Smooth muscle cell (in vitro differentiated cells): ENCODE results near the gene ETFB. TPM values are rescaled to one million over a fixed set of nuclear protein-coding genes. Genes with fewer than 3 reads are reported as not detected.

Source experiments
- DNase-seq: peaks from one replicate; lab custom pipeline; 2025; ENCODE audit not compliant: unreplicated experiment; lab: John Stamatoyannopoulos, UW
- H2AFZ ChIP-seq: fragments of 200-600 bp; sonication (generic); 2 replicates; pipeline ENCODE4 v1.6.0; 2016; ENCODE audit warnings: antibody characterized with exemption, low read depth, mild to moderate bottlenecking
- H3F3A ChIP-seq: fragments of 200-600 bp; sonication (generic); 2 replicates; pipeline ENCODE4 v1.6.0; 2017; ENCODE audit warnings: antibody characterized with exemption, low read depth
- H3K27ac ChIP-seq: fragments of 200-600 bp; sonication (generic); 2 replicates; pipeline ENCODE4 v1.5.1; 2016; ENCODE audit warnings: low read depth, mild to moderate bottlenecking
- H3K27me3 ChIP-seq: fragments of 200-600 bp; sonication (generic); 2 replicates; pipeline ENCODE4 v1.6.1; 2016; ENCODE audit warnings: low read depth, mild to moderate bottlenecking
- H3K36me3 ChIP-seq: fragments of 200-600 bp; sonication (generic); 2 replicates; pipeline ENCODE4 v1.5.1; 2016; ENCODE audit warnings: low read depth
- H3K4me1 ChIP-seq: fragments of 200-600 bp; sonication (generic); 2 replicates; pipeline ENCODE4 v1.5.1; 2016; ENCODE audit warnings: low read depth
- H3K4me2 ChIP-seq: fragments of 200-600 bp; sonication (generic); 2 replicates; pipeline ENCODE4 v1.6.0; 2016; ENCODE audit warnings: mild to moderate bottlenecking
- H3K4me3 ChIP-seq: fragments of 200-600 bp; sonication (generic); 2 replicates; pipeline ENCODE4 v1.5.1; 2016; ENCODE audit warnings: mild to moderate bottlenecking
- H3K79me2 ChIP-seq: fragments of 200-600 bp; sonication (generic); 2 replicates; pipeline ENCODE4 v1.6.0; 2016; ENCODE audit warnings: low read depth, mild to moderate bottlenecking
- H3K9ac ChIP-seq: fragments of 200-600 bp; sonication (generic); 2 replicates; pipeline ENCODE4 v1.6.0; 2016; ENCODE audit warnings: low read depth
- H3K9me3 ChIP-seq: fragments of 200-600 bp; sonication (generic); replicated peaks from 2 replicates; pipeline ENCODE4 v1.5.1; 2016; ENCODE audit warnings: low read depth
- H4K20me1 ChIP-seq: fragments of 200-600 bp; sonication (generic); 2 replicates; pipeline ENCODE4 v1.6.0; 2016; ENCODE audit warnings: low read depth
- CTCF ChIP-seq: fragments of 200-600 bp; sonication (generic); IDR thresholded peaks from 2 replicates; pipeline ENCODE4 v1.5.1; 2017; ENCODE audit warnings: borderline replicate concordance, mild to moderate bottlenecking, antibody characterized with exemption; ENCODE audit not compliant: insufficient read depth, poor library complexity, severe bottlenecking
- WGBS: methylation state at CpG from one replicate; pipeline ENCODE4 v1.1.7; 2016; ENCODE audit warnings: low lambda C conversion rate; 5-methylcytosine and 5-hydroxymethylcytosine counted together
- polyA plus RNA-seq: library from polyadenylated mRNA; unstranded; fragments of >200 nt; fragmentation: Nextera tagmentation; extraction: Ambion mirVana; gene quantifications from 2 replicates; pipeline ENCODE4 v1.2.1, GENCODE V29; 2016
- total RNA-seq: library from RNA; depleted of rRNA; stranded (reverse); fragments of >200 nt; gene quantifications from 2 replicates; pipeline ENCODE4 v1.2.3, GENCODE V29; 2014

Gene ETFB
- total and polyA plus RNA-seq, 2 experiments from 2014 or later = 51.1 to 94.5 TPM

- Histone ChIP-seq H3K27me3 (no peaks in the 10 kb centered on the region), H2AFZ (peak overlapping the region; percentile 53), H3K79me2 (no peaks in the 10 kb centered on the region), H3K9me3 (no peaks in the 10 kb centered on the region), H4K20me1 (no peaks in the 10 kb centered on the region), H3K27ac (no peak overlapping the region), H3F3A (no peaks in the 10 kb centered on the region), H3K4me1 (no peaks in the 10 kb centered on the region), H3K4me3 (peak overlapping the region; percentile 64), H3K4me2 (peak overlapping the region; percentile 88), H3K36me3 (no peaks in the 10 kb centered on the region), H3K9ac (no peak overlapping the region)
- DNase-seq = no peak
- TF ChIP-seq CTCF = no peak
- WGBS = 92% methylated on average over 18 of the region's 19 CpGs
Measured at GRCh38 chr19:51337861-51338562, 28.2 kb downstream of the ETFB start.

GRCh38 chr19:51337141-51337860 lies 28.9 kb downstream of the ETFB start:
- H2AFZ ChIP-seq = no peak overlapping the region
- no peak for TF ChIP-seq CTCF
- H3K9me3 ChIP-seq = no peaks in the 10 kb centered on the region
- H3K36me3 ChIP-seq = no peaks in the 10 kb centered on the region
- no peak overlapping the region for H3K27ac ChIP-seq
- no peaks in the 10 kb centered on the region for H3K4me1 ChIP-seq
- H3K4me2 ChIP-seq = no peak overlapping the region
- H3K9ac ChIP-seq = no peak overlapping the region
- 96% methylated on average over 13 of the region's 13 CpGs for WGBS
- H4K20me1 ChIP-seq = no peaks in the 10 kb centered on the region
- H3K79me2 ChIP-seq = no peaks in the 10 kb centered on the region
- H3F3A ChIP-seq = no peaks in the 10 kb centered on the region
- no peaks in the 10 kb centered on the region for H3K27me3 ChIP-seq
- DNase-seq = no peak
- no peak overlapping the region for H3K4me3 ChIP-seq

GRCh38 chr19:51333836-51334460 lies 32.2 kb downstream of the ETFB start:
- TF ChIP-seq CTCF = no peak
- H3K4me3 ChIP-seq = no peak overlapping the region
- WGBS = 94% methylated on average over 12 of the region's 13 CpGs

More at GRCh38 chr19:51333836-51334460, 32.2 kb downstream of the ETFB start:
- Histone ChIP-seq H3F3A (no peaks in the 10 kb centered on the region), H3K36me3 (no peaks in the 10 kb centered on the region), H3K9ac (no peak overlapping the region), H3K9me3 (no peaks in the 10 kb centered on the region), H3K4me1 (no peaks in the 10 kb centered on the region), H3K4me2 (no peak overlapping the region), H2AFZ (no peak overlapping the region), H3K79me2 (no peaks in the 10 kb centered on the region), H3K27ac (no peak overlapping the region), H4K20me1 (no peaks in the 10 kb centered on the region), H3K27me3 (no peaks in the 10 kb centered on the region)
- no peak for DNase-seq
